G401.6 (cell line): ENCODE results near the gene SMARCA1.

Source experiments
- FAIRE-seq: peaks from 2 replicates; lab custom pipeline; 2012; peaks lifted over from hg19 to GRCh38; lab: Jason Lieb, UNC

Gene SMARCA1

GRCh38 chrX:129530410-129530809 is 7.1 kb upstream of the SMARCA1 start:
- no peak for FAIRE-seq

DNA sequence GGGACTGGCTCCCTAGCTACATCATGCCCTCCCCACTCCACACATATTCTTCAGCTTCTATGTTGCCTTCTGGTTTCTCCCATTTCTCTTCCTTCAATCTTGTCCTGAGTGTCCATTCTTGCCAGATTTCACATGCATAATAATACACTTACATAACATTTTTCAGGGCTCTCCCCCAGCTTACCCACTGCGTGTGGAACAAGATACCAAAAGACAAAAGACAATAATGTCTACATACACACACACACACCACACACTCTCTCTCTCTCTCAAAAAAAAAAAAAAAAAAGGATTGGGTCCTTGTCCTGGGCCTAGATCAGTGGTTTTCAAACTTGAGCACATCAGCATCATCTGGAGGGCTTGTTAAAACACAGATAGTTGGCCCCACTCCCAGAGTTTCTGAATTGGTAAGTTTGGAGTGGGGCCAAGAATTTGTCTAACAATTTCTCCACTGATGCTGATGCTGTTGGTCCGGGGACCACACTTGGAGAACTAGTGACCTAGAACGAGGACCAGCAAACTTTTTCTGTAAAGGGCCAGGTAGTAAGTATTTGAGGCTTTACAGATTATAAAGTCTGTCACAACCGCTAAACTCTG is 6.5 kb upstream of the SMARCA1 start:
- FAIRE-seq: no peak

DNA sequence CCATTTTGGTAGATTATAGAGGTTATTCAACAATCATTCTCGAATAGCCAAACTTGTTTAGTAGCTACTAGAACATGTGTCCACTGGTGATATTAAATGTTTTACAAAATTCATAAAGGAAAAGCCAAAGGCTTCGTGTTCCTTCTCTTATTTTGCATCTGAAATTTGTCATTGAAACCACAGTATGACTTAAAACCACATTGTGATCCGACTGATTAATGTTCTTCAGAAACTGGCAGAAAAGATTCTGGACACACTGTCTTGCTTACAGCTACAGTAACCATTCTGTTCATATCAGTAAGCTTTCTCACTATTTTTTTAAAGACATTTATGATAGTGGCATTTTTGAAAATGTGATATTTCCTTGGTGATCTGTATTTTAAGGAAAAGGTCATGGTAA is 2.6 kb upstream of the SMARCA1 start:
- FAIRE-seq: peak; percentile 13

GRCh38 chrX:129525162-129525561 is 1.9 kb upstream of the SMARCA1 start:
- no peak for FAIRE-seq

GRCh38 chrX:129524250-129524850 is 1.1 kb upstream of the SMARCA1 start:
- no peak for FAIRE-seq

- no peak for FAIRE-seq
These were observed 859 bp downstream of the SMARCA1 start for GRCh38 chrX:129522184-129523078.

DNA sequence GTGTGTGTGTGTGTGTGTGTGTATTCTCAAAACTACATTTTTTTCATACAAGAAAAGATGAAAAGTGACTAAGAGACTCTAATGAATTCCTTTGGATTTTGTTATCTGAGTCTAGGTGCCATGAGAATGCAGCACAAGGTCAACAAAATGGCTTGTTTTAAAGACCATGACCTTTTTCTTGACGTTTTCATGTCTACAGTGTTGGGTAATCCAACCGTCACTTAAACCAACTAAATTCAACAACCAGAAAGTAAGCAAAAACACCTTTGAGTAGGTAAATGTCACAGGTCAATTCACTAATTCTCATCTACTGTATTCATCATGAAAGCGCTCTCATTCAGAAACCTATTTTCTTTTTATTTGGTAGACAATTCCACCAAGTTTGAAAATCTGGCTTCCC is 3.1 kb downstream of the SMARCA1 start:
- no peak for FAIRE-seq

GRCh38 chrX:129516402-129516801 is 6.9 kb downstream of the SMARCA1 start:
- FAIRE-seq: no peak

GRCh38 chrX:129512409-129512808 is 10.9 kb downstream of the SMARCA1 start:
- no peak for FAIRE-seq

DNA sequence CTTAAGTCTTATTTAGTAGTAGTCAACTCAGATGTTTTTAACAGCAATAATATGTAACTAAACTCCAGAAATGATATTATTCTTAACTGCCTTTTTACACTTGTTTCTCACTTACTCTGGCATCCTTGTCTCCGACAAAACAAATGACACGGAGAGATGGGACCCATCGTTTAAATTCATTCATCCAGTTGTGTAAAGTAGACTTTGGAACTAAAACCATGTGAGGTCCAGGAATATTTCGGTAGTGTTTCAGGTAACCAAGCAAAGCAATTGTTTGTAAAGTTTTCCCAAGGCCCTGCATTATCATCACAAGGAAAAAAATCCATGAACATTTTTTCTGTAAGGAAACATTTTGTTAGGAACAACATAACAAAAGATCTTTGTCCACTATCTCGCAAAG is 11.6 kb downstream of the SMARCA1 start:
- FAIRE-seq: no peak

DNA sequence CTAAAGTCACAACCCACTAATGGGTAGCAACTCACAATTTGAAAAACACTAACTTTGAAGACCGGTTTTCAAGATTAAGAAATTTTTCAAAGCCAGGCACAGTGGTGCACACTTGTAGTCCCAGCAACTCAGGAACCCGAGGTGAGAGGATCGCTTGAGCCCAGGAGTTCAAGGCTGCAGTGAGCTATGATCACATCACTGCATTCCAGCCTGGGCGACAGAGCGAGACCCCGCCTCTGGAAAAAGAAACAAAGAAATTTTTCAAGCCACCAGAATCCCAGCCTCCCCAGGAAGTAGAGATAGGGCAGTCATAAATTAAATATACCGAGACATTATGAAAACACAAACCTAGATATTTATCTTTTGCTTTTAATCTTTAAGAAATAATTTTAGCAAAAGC is 13.0 kb downstream of the SMARCA1 start:
- FAIRE-seq: no peak

GRCh38 chrX:129497146-129497843 is 26.0 kb downstream of the SMARCA1 start:
- no peak for FAIRE-seq

DNA sequence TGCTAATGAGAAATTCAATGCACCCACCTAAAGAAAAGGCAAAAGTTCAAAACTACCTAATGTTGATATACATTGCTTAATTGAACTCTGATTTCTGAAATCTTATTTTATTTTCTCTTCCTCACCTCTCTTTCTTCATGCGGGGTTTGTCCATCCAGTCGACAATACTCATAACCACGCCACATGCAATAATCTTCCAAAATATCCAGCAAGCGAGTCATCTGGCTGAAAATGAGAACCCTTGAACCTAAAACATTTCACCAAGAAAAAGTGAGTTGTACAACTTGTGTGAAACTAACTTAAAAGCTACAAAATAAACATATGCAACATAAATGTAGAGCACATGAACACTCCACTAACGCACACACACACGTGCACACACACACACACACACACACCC is 26.7 kb downstream of the SMARCA1 start:
- no peak for FAIRE-seq

- FAIRE-seq: no peak
These were observed 27.4 kb downstream of the SMARCA1 start for GRCh38 chrX:129495900-129496299.

GRCh38 chrX:129494887-129495286 is 28.4 kb downstream of the SMARCA1 start:
- no peak for FAIRE-seq

DNA sequence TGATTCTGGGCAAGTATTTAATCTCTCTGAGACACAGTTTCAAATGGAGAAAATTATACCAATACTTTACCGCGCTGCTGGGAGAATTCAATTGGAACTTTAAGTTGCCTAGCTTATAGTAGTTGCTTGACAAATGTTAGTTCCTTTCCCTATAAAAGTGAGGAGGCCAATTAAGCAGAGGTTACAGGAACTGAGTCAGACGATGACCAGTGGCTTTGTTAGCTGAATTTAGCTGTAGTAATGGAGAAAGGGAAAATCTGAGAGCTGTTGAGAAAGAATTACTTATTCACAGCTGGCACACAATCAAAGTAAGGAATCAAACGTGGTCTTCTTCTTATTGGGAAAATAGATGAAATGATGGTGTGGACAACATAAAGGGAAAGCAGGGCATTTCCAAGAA is 29.6 kb downstream of the SMARCA1 start:
- FAIRE-seq: no peak

- no peak for FAIRE-seq
These were observed 33.0 kb downstream of the SMARCA1 start for GRCh38 chrX:129490330-129490729.

GRCh38 chrX:129488359-129488758 is 34.9 kb downstream of the SMARCA1 start:
- no peak for FAIRE-seq

GRCh38 chrX:129480889-129481288 is 42.4 kb downstream of the SMARCA1 start:
- no peak for FAIRE-seq

DNA sequence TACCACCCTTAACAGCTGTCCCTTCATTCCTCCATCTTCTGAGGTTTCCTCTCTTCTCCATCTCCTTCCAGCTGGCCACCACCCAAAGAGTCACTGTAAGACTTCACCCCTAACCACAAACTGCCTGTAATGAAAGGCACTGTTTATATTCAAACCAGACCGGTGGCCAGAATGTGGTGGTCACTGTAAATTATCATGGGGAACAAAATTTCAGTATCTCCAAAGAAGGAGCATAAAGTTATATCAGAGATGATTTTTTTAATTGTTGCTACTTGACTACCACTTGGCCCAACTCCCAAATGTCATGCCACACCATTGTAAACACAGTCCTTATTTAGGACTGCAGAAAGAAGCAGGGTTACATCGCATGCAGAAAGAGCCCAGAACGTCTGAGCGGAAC is 44.8 kb downstream of the SMARCA1 start:
- no peak for FAIRE-seq

- FAIRE-seq: no peak
These were observed 51.2 kb downstream of the SMARCA1 start for GRCh38 chrX:129472116-129472515.

DNA sequence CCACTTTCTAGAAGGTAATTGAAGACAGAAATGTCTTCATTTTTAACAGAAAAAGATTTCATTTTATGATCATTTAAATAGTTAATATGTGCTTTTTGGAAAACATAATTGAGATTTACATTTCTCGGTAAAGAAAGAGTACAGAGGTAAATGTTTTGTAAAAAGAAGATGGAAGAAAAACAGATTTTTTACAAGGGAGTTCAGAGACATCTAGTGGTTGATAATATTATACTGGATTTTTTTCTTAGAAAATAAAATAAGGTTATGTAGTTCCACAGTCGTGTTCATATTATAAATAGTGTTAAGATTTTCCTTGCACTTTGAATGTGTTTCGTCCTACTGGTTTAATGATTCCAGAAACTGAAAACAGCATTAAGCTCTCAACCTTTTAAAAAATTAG is 60.6 kb downstream of the SMARCA1 start:
- FAIRE-seq: peak; percentile 92
